Mucosa of descending colon (tissue), 3 donors: ENCODE results near the gene FOXD2. TPM values are rescaled to one million over a fixed set of nuclear protein-coding genes. Genes with fewer than 3 reads are reported as not detected.

Source experiments
- ATAC-seq: fragments of 200-7000 bp; cut with Tn5 transposase; one replicate; pipeline ENCODE4 v1.9.1; 2020; ENCODE audit warnings: mild to moderate bottlenecking, moderate library complexity
- DNase-seq, 3 donors: peaks; one replicate each; pipeline ENCODE4 v3.0.0-alpha.2; 2020
- H3K36me3 ChIP-seq: fragments of 200-600 bp; one replicate; pipeline ENCODE4 v1.8.0; 2021; ENCODE audit warnings: low read depth, mild to moderate bottlenecking
- H3K4me1 ChIP-seq: fragments of 200-600 bp; one replicate; pipeline ENCODE4 v1.8.0; 2021; ENCODE audit warnings: low read depth, mild to moderate bottlenecking
- H3K4me3 ChIP-seq: fragments of 200-600 bp; one replicate; pipeline ENCODE4 v1.8.0; 2021; ENCODE audit warnings: mild to moderate bottlenecking
- H3K9me3 ChIP-seq: fragments of 200-600 bp; one replicate; pipeline ENCODE4 v1.8.0; 2021; ENCODE audit warnings: mild to moderate bottlenecking
- CTCF ChIP-seq: fragments of 200-600 bp; IDR thresholded peaks from one replicate; pipeline ENCODE4 v1.8.0; 2022; ENCODE audit warnings: antibody characterized with exemption, mild to moderate bottlenecking
- intact Hi-C, 2 donors: fragments of 100-400 bp; cut with DNase I in 1 of 2; cut with micrococcal nuclease in 1 of 2; formaldehyde crosslinking; loops; one replicate each; pipeline versions ENCODE4 v1.11.0 to v1.11.1; 2022; cut with DNase I, micrococcal nuclease
- total RNA-seq, 3 donors: library from RNA; stranded (reverse); fragmentation: NEBNext Ultra II Directional in 2 of 3; extraction: Animal tissue kit (Norgen Biotek cat#: 25700) in 2 of 3; gene quantifications; one replicate each; pipeline versions ENCODE4 v1.2.1 to v1.2.4, GENCODE V29; 2021 to 2023
- donor health status: DM: no; HTN: no; CAD: no; lungs with moderate emphysema.
- donor health status: DM: no; HTN: no; CAD: no.
- donor health status: DM: no; HTN: yes; CAD: no.

The FOXD2 gene
- total RNA-seq, 3 donors from 2014 or later = 7.7 to 24.8 (median 17.1) TPM

GRCh38 chr1:47403321-47403910, 34.4 kb upstream of the FOXD2 start:
- H3K9me3 ChIP-seq = no peaks in the 10 kb centered on the region
- no peak overlapping the region for H3K4me3 ChIP-seq
- H3K4me1 ChIP-seq = peaks cover 2% of the 10 kb centered on the region
- no peak for DNase-seq
- intact Hi-C loops = no loop called here
- H3K36me3 ChIP-seq = no peaks in the 10 kb centered on the region
- TF ChIP-seq CTCF = no peak
- no peak for ATAC-seq

GRCh38 chr1:47405697-47406096, 32.1 kb upstream of the FOXD2 start:
- no peak for DNase-seq
- no peak for TF ChIP-seq CTCF
- intact Hi-C loops = no loop called here
- no peaks in the 10 kb centered on the region for H3K4me1 ChIP-seq
- H3K4me3 ChIP-seq = no peak overlapping the region
- no peaks in the 10 kb centered on the region for H3K36me3 ChIP-seq
- H3K9me3 ChIP-seq = no peaks in the 10 kb centered on the region
- ATAC-seq = no peak

- TF ChIP-seq CTCF = no peak
- no peak for DNase-seq
- Histone ChIP-seq H3K4me1 (no peaks in the 10 kb centered on the region), H3K9me3 (no peaks in the 10 kb centered on the region), H3K4me3 (no peak overlapping the region), H3K36me3 (no peaks in the 10 kb centered on the region)
- no peak for ATAC-seq
- intact Hi-C loops = no loop called here
These were observed 30.9 kb upstream of the FOXD2 start for GRCh38 chr1:47406966-47407365.

- no peak for DNase-seq
- no peaks in the 10 kb centered on the region for H3K4me1 ChIP-seq
- H3K36me3 ChIP-seq = no peaks in the 10 kb centered on the region
- H3K9me3 ChIP-seq = no peaks in the 10 kb centered on the region
- TF ChIP-seq CTCF = no peak
- ATAC-seq = no peak
- no peak overlapping the region for H3K4me3 ChIP-seq
- intact Hi-C loops = no loop called here
These were observed 30.4 kb upstream of the FOXD2 start for GRCh38 chr1:47407481-47407880.

- no peak for DNase-seq
- no peak overlapping the region for H3K4me3 ChIP-seq
- intact Hi-C loops = no loop called here
- no peaks in the 10 kb centered on the region for H3K4me1 ChIP-seq
- no peak for ATAC-seq
- no peaks in the 10 kb centered on the region for H3K9me3 ChIP-seq
- H3K36me3 ChIP-seq = no peaks in the 10 kb centered on the region
- no peak for TF ChIP-seq CTCF
These were observed 28.4 kb upstream of the FOXD2 start for GRCh38 chr1:47409311-47410067.
